MCF 10A (cell line): Measurements from ENCODE around the gene DUSP22. TPM values are rescaled to one million over a fixed set of nuclear protein-coding genes. Genes with fewer than 3 reads are reported as not detected.

Experiments used
- BruUV-seq: library from RNA; stranded (reverse); fragments of 400-500 nt; replicated peaks from 2 replicates; lab custom pipeline; 2021; lab: Mats Ljungman, UMichigan
- CTCF ChIA-PET: fragments of 300-600 bp; sonication (Branson Sonifier 250); formaldehyde crosslinking; extraction: SDS; loops from one replicate; lab custom pipeline; 2021; ENCODE audit warnings: antibody characterized with exemption, inconsistent platforms; lab: Yijun Ruan, JAX
- POLR2A ChIA-PET: fragments of 300-600, 350-650 bp; sonication (Branson Sonifier 250); formaldehyde crosslinking; extraction: SDS; loops from one replicate; lab custom pipeline; 2020; ENCODE audit warnings: antibody characterized with exemption, inconsistent platforms; lab: Yijun Ruan, JAX
- DNase-seq: peaks from one replicate; pipeline ENCODE4 v3.0.0-alpha.2; 2018; ENCODE audit not compliant: unreplicated experiment
- H3K27ac Mint-ChIP-seq: one replicate; pipeline ENCODE4 v1.8.0; 2022; ENCODE audit warnings: mild to moderate bottlenecking, low read depth, mixed read lengths; ENCODE audit not compliant: unreplicated experiment
- H3K27me3 Mint-ChIP-seq: one replicate; pipeline ENCODE4 v1.8.0; 2022; ENCODE audit warnings: mixed read lengths; ENCODE audit not compliant: insufficient read depth, unreplicated experiment
- H3K36me3 Mint-ChIP-seq: one replicate; pipeline ENCODE4 v1.8.0; 2022; ENCODE audit warnings: mild to moderate bottlenecking, moderate library complexity, mixed read lengths; ENCODE audit not compliant: insufficient read depth, unreplicated experiment
- H3K4me1 Mint-ChIP-seq: one replicate; pipeline ENCODE4 v1.8.0; 2022; ENCODE audit warnings: mixed read lengths; ENCODE audit not compliant: insufficient read depth, unreplicated experiment
- H3K4me3 Mint-ChIP-seq: one replicate; pipeline ENCODE4 v1.8.0; 2022; ENCODE audit warnings: mild to moderate bottlenecking, moderate library complexity, mixed read lengths; ENCODE audit not compliant: unreplicated experiment
- H3K9me3 Mint-ChIP-seq: one replicate; pipeline ENCODE4 v1.8.0; 2022; ENCODE audit warnings: mixed read lengths; ENCODE audit not compliant: unreplicated experiment
- CTCF ChIP-seq: fragments of 200-600 bp; IDR thresholded peaks from one replicate; pipeline ENCODE4 v1.8.0; 2022; ENCODE audit warnings: antibody characterized with exemption, mild to moderate bottlenecking; ENCODE audit not compliant: unreplicated experiment
- intact Hi-C: fragments of 100-400 bp; cut with micrococcal nuclease; formaldehyde crosslinking; loops from 2 replicates; pipeline ENCODE4 v1.14.1; 2022
- total RNA-seq: library from RNA; stranded (reverse); gene quantifications from 2 replicates; pipeline ENCODE4 v1.2.3, GENCODE V29; 2022

Gene DUSP22
- total RNA-seq, 1 experiment from 2014 or later: 29.4 TPM

- no TSS peak for BruUV-seq
Observed at GRCh38 chr6:337805-338368, 45.6 kb downstream of the DUSP22 start.

GRCh38 chr6:338815-339262 is 46.6 kb downstream of the DUSP22 start:
- Mint-ChIP-seq H3K27ac (no peak overlapping the region), H3K4me1 (no peaks in the 10 kb centered on the region), H3K27me3 (no peaks in the 10 kb centered on the region), H3K4me3 (no peak overlapping the region), H3K36me3 (peaks cover 9% of the 10 kb centered on the region), H3K9me3 (no peaks in the 10 kb centered on the region)
- intact Hi-C loops: no loop called here
- no TSS peak for BruUV-seq
- TF ChIP-seq CTCF: no peak
- ChIA-PET CTCF (interaction anchor here (2.0 to 4.3 kb wide), 2 partner anchors 10 to 13 kb away, joined by 5 to 16 read pairs; no protein-coding TSS in a partner anchor), POLR2A (interaction anchor here (1.1 to 1.6 kb wide), 3 partner anchors 11 to 33 kb away, joined by 3 to 4 read pairs (median 4); no protein-coding TSS in a partner anchor)
- no peak for DNase-seq

More at GRCh38 chr6:337805-338368, 45.6 kb downstream of the DUSP22 start:
- ChIA-PET POLR2A (interaction anchor here (0.6 to 1.6 kb wide), 7 partner anchors 9 to 45 kb away, joined by 3 to 4 read pairs (median 3); no protein-coding TSS in a partner anchor), CTCF (interaction anchor here (0.6 to 4.3 kb wide), 3 partner anchors 9 to 149 kb away, joined by 3 to 16 read pairs (median 5); no protein-coding TSS in a partner anchor)
- H3K27me3 Mint-ChIP-seq: no peaks in the 10 kb centered on the region
- H3K4me1 Mint-ChIP-seq: no peaks in the 10 kb centered on the region
- no peaks in the 10 kb centered on the region for H3K9me3 Mint-ChIP-seq
- DNase-seq: peak; percentile 33
- TF ChIP-seq CTCF: no peak
- H3K36me3 Mint-ChIP-seq: peaks cover 9% of the 10 kb centered on the region
- H3K4me3 Mint-ChIP-seq: no peak overlapping the region
- no peak overlapping the region for H3K27ac Mint-ChIP-seq
- intact Hi-C loops: no loop called here

GRCh38 chr6:339480-339879 is 47.2 kb downstream of the DUSP22 start:
- no peaks in the 10 kb centered on the region for H3K4me1 Mint-ChIP-seq
- no TSS peak for BruUV-seq
- H3K27ac Mint-ChIP-seq: no peak overlapping the region
- DNase-seq: no peak
- POLR2A ChIA-PET: interaction anchor here (0.6 to 0.9 kb wide), 2 partner anchors 10 to 46 kb away, joined by 4 to 5 read pairs; no protein-coding TSS in a partner anchor
- intact Hi-C loops: no loop called here
- no peak overlapping the region for H3K4me3 Mint-ChIP-seq
- TF ChIP-seq CTCF: no peak
- H3K36me3 Mint-ChIP-seq: peaks cover 9% of the 10 kb centered on the region
- CTCF ChIA-PET: interaction anchor here (1.4 to 4.3 kb wide), 3 partner anchors 11 to 151 kb away, joined by 4 to 16 read pairs (median 5); no protein-coding TSS in a partner anchor
- no peaks in the 10 kb centered on the region for H3K27me3 Mint-ChIP-seq
- H3K9me3 Mint-ChIP-seq: no peaks in the 10 kb centered on the region

- no peaks in the 10 kb centered on the region for H3K9me3 Mint-ChIP-seq
- no peak overlapping the region for H3K4me3 Mint-ChIP-seq
- POLR2A ChIA-PET: interaction anchor here (0.6 to 0.9 kb wide), 2 partner anchors 9 to 47 kb away, joined by 4 to 5 read pairs; no protein-coding TSS in a partner anchor
- BruUV-seq: no TSS peak
- no peaks in the 10 kb centered on the region for H3K27me3 Mint-ChIP-seq
- TF ChIP-seq CTCF: no peak
- CTCF ChIA-PET: interaction anchor here (1.4 to 4.3 kb wide), 2 partner anchors 12 to 152 kb away, joined by 4 to 16 read pairs; no protein-coding TSS in a partner anchor
- H3K36me3 Mint-ChIP-seq: peaks cover 9% of the 10 kb centered on the region
- no peak overlapping the region for H3K27ac Mint-ChIP-seq
- H3K4me1 Mint-ChIP-seq: no peaks in the 10 kb centered on the region
- intact Hi-C loops: no loop called here
- DNase-seq: no peak
Observed at GRCh38 chr6:340186-340955, 48.1 kb downstream of the DUSP22 start.
